K562 (cell line): ENCODE measurements around the gene GLIPR2. TPM values are rescaled to one million over a fixed set of nuclear protein-coding genes. Genes with fewer than 3 reads are reported as not detected.

Experiments used
- ATAC-seq: fragments of 200-7000 bp; cut with Tn5 transposase; 3 replicates; pipeline ENCODE4 v1.9.1; 2020; ENCODE audit warnings: moderate library complexity
- BruUV-seq: library from RNA; stranded (reverse); fragments of 400-500 nt; replicated peaks from 2 replicates; lab custom pipeline; 2021; lab: Mats Ljungman, UMichigan
- CTCF ChIA-PET: fragments of 300-600 bp; formaldehyde crosslinking; extraction: SDS; loops from one replicate; lab custom pipeline; 2021; ENCODE audit warnings: low intra/inter-chr PET ratio; lab: Yijun Ruan, JAX
- POLR2A ChIA-PET: fragments of 300-600, 350-650 bp; sonication (Branson Sonifier 250); formaldehyde crosslinking; extraction: SDS; loops from one replicate; lab custom pipeline; 2021; ENCODE audit warnings: antibody characterized with exemption, inconsistent platforms; lab: Yijun Ruan, JAX
- DNase-seq, 4 experiments: peaks; one replicate each; pipeline versions ENCODE4 v3.0.0 to v3.0.0-alpha.2; 2011 to 2018; ENCODE audit warnings: low spot score in 3 of 4, mixed read lengths in 3 of 4; ENCODE audit errors: extremely low read depth in 1 of 4
- FAIRE-seq: peaks from 2 replicates; lab custom pipeline; 2011; peaks lifted over from hg19 to GRCh38; lab: Jason Lieb, UNC
- H2AFZ ChIP-seq: 2 replicates; pipeline ENCODE4 v1.6.0; 2011; ENCODE audit warnings: low read depth, low read length, control low read depth, inconsistent platforms
- H3K27ac ChIP-seq: fragments of 200-600 bp; 3 replicates; pipeline ENCODE4 v1.8.0; 2011; ENCODE audit warnings: low read depth, mild to moderate bottlenecking, control low read depth, inconsistent platforms, low read length, moderate library complexity, mixed read lengths; ENCODE audit errors: extremely low read depth
- H3K27me3 ChIP-seq, 2 experiments: fragments of 300-600 bp in 1 of 2; 2 replicates in 1 of 2; 3 replicates in 1 of 2; pipeline versions ENCODE4 v1.6.0 to v1.8.0; 2011; ENCODE audit warnings: inconsistent platforms in 2 of 2, low read length in 2 of 2, mild to moderate bottlenecking in 1 of 2, mixed read lengths in 1 of 2, moderate library complexity in 1 of 2; ENCODE audit not compliant: control insufficient read depth in 2 of 2, insufficient read depth in 2 of 2
- H3K36me3 ChIP-seq: fragments of 300-600 bp; 3 replicates; pipeline ENCODE4 v1.8.0; 2011; ENCODE audit warnings: mild to moderate bottlenecking, low read length, inconsistent platforms; ENCODE audit not compliant: control insufficient read depth, insufficient read depth
- H3K4me1 ChIP-seq, 2 experiments: fragments of 200-600 bp in 1 of 2; replicated peaks in 1 of 2; 2 replicates in 1 of 2; 3 replicates in 1 of 2; pipeline versions ENCODE4 v1.5.1 to v1.8.0; 2011; ENCODE audit warnings: inconsistent platforms in 2 of 2, low read length in 2 of 2, mild to moderate bottlenecking in 1 of 2, mixed read lengths in 1 of 2, moderate library complexity in 1 of 2; ENCODE audit not compliant: control insufficient read depth in 2 of 2, insufficient read depth in 2 of 2
- H3K4me2 ChIP-seq: 2 replicates; pipeline ENCODE4 v1.6.1; 2011; ENCODE audit warnings: low read length, control low read depth, inconsistent platforms, mixed read lengths; ENCODE audit not compliant: insufficient read depth
- H3K4me3 ChIP-seq: fragments of 200-600 bp; sonication (generic), shearing (Covaris generic); 2 replicates; pipeline ENCODE4 v1.5.1; 2016; ENCODE audit warnings: control low read depth, inconsistent platforms
- H3K79me2 ChIP-seq: fragments of 200-600 bp; 3 replicates; pipeline ENCODE4 v1.8.0; 2011; ENCODE audit warnings: low read length, inconsistent platforms; ENCODE audit not compliant: control insufficient read depth, insufficient read depth
- H3K9ac ChIP-seq, 2 experiments: 2 replicates each; pipeline versions ENCODE4 v1.6.0 to v1.6.1; 2011; ENCODE audit warnings: low read depth in 2 of 2, low read length in 2 of 2, control low read depth in 1 of 2, inconsistent platforms in 1 of 2, mild to moderate bottlenecking in 1 of 2, mixed read lengths in 1 of 2; ENCODE audit not compliant: insufficient read depth in 1 of 2
- H3K9me1 ChIP-seq: one replicate; pipeline ENCODE4 v1.6.0; 2011; ENCODE audit warnings: inconsistent platforms, mild to moderate bottlenecking, low read length, moderate library complexity; ENCODE audit not compliant: control insufficient read depth, insufficient read depth
- H3K9me3 ChIP-seq: replicated peaks from 2 replicates; pipeline ENCODE4 v1.5.1; 2011; ENCODE audit warnings: low read depth, low read length, inconsistent platforms; ENCODE audit not compliant: control insufficient read depth, insufficient read depth
- H4K20me1 ChIP-seq: replicated peaks from 2 replicates; pipeline ENCODE4 v1.6.1; 2011; ENCODE audit warnings: low read length, inconsistent platforms, mixed read lengths; ENCODE audit not compliant: control insufficient read depth, insufficient read depth
- CCAR2 ChIP-seq: fragments of 200-400 bp; formaldehyde crosslinking; IDR thresholded peaks from 2 replicates; pipeline ENCODE4 v1.6.1; 2017; ENCODE audit warnings: mild to moderate bottlenecking, low read depth, low read length
- L3MBTL2 ChIP-seq: fragments of 450-650 bp; IDR thresholded peaks from 2 replicates; pipeline ENCODE4 v1.6.1; 2016; ENCODE audit warnings: mild to moderate bottlenecking, moderate library complexity
- MTA3 ChIP-seq: fragments of 450-650 bp; formaldehyde crosslinking; IDR thresholded peaks from 2 replicates; pipeline ENCODE4 v1.6.1; 2017; ENCODE audit warnings: mild to moderate bottlenecking, borderline replicate concordance
- MTF1 ChIP-seq: fragments of 250-450 bp; sonication (Bioruptor Pico); IDR thresholded peaks from 2 replicates; pipeline ENCODE4 v1.9.0; 2021; ENCODE audit warnings: moderate library complexity, mild to moderate bottlenecking, inconsistent platforms, borderline replicate concordance
- NBN ChIP-seq: fragments of 450-650 bp; IDR thresholded peaks from 2 replicates; pipeline ENCODE4 v1.6.1; 2016; ENCODE audit warnings: low read depth, mild to moderate bottlenecking
- NCOA2 ChIP-seq, 2 experiments: fragments of 450-650 bp; IDR thresholded peaks; 2 replicates each; pipeline ENCODE4 v1.6.1; 2018; ENCODE audit warnings: mild to moderate bottlenecking in 2 of 2, moderate library complexity in 1 of 2; ENCODE audit not compliant: partially characterized antibody in 2 of 2
- NFIX ChIP-seq: fragments of 250-450 bp; sonication (Bioruptor Pico); IDR thresholded peaks from 2 replicates; pipeline ENCODE4 v1.4.0; 2020; ENCODE audit warnings: low read depth, mild to moderate bottlenecking, moderate library complexity
- PURB ChIP-seq: sonication (generic); formaldehyde crosslinking; IDR thresholded peaks from 2 replicates; pipeline ENCODE4 v1.9.0; 2021; ENCODE audit warnings: low read depth, mild to moderate bottlenecking, missing genetic modification reagents
- ZKSCAN1 ChIP-seq: fragments of 150-350 bp; IDR thresholded peaks from 2 replicates; pipeline ENCODE4 v1.6.1; 2016; ENCODE audit warnings: low read depth, low read length
- WGBS: fragments of 100-300 bp; shearing (Covaris generic); methylation state at CpG from one replicate; pipeline ENCODE4 v1.1.6; 2016; ENCODE audit warnings: low coverage, mixed read lengths; ENCODE audit not compliant: insufficient coverage; ENCODE audit errors: missing lambda C conversion rate; 5-methylcytosine and 5-hydroxymethylcytosine counted together
- in situ Hi-C: fragments of 300-500 bp; cut with MboI; formaldehyde crosslinking; loops from 4 replicates; pipeline ENCODE4 v1.15.0; 2018; ENCODE audit warnings: inconsistent platforms, mixed read lengths
- intact Hi-C: fragments of 100-400 bp; cut with micrococcal nuclease; formaldehyde crosslinking; loops from 2 replicates; pipeline ENCODE4 v1.14.2; 2022
- polyA plus RNA-seq, 8 experiments: library from polyadenylated mRNA; depleted of rRNA in 4 of 8; stranded (reverse) in 5 of 8; unstranded in 3 of 8; fragments of >200 nt; fragmentation: Nextera tagmentation in 2 of 8; fragmentation: Illumina TruSeq in 1 of 8; extraction: Ambion mirVana in 2 of 8; extraction: Trizol in 1 of 8; gene quantifications; 2 replicates each; pipeline versions ENCODE4 v1.2.1 to v1.2.3, GENCODE V29; 2011 to 2014; ENCODE audit warnings: inconsistent platforms in 1 of 8, missing spikeins in 1 of 8
- total RNA-seq, 7 experiments: library from RNA; depleted of rRNA in 6 of 7; stranded (reverse); fragments of >200 nt in 6 of 7; fragmentation: Illumina TruSeq in 2 of 7; extraction: Trizol in 2 of 7; gene quantifications; 2 replicates each; pipeline versions ENCODE4 v1.2.1 to v1.2.3, GENCODE V29; 2011 to 2021; ENCODE audit warnings: low replicate concordance in 1 of 7
- TF ChIP-seq, protein P1 (sequence below), 2 experiments: fragments of 200-800 bp in 1 of 2; sonication (Bioruptor generic) in 1 of 2; sonication (generic) in 1 of 2; formaldehyde crosslinking in 1 of 2; IDR thresholded peaks in 1 of 2; conservative IDR thresholded peaks in 1 of 2; 2 replicates each; pipeline versions ENCODE4 v1.5.0 to v1.6.1; 2016 to 2020; ENCODE audit warnings: missing compliant biosample characterization in 1 of 2, missing genetic modification characterization in 1 of 2, missing genetic modification reagents in 1 of 2
- TF ChIP-seq, protein P2 (sequence below): fragments of 250-450 bp; sonication (Bioruptor Pico); IDR thresholded peaks from 2 replicates; pipeline ENCODE4 v1.8.0; 2021; ENCODE audit warnings: moderate library complexity, mild to moderate bottlenecking, inconsistent platforms
- TF ChIP-seq, protein P3 (sequence below): fragments of 250-450 bp; sonication (Bioruptor Pico); IDR thresholded peaks from 2 replicates; pipeline ENCODE4 v1.5.0; 2021

Gene GLIPR2
- total and polyA plus RNA-seq, 9 of the 15 experiments (the other 6 are each of a cell fraction or from before 2014, with no cell fraction given) = 1.4 to 8.8 (median 2.9) TPM

DNA sequence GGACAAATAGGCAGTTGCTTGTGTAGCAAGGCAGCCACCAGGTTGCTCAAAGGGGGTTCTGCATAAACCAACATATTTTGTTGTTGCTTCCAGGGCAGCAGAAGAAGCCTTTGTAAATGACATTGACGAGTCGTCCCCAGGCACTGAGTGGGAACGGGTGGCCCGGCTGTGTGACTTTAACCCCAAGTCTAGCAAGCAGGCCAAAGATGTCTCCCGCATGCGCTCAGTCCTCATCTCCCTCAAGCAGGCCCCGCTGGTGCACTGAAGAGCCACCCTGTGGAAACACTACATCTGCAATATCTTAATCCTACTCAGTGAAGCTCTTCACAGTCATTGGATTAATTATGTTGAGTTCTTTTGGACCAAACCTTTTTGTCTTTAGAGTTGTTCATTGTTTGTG lies 75.0 kb downstream of the GLIPR2 start:
- in situ Hi-C loops (no loop called here), intact Hi-C loops (no loop called here)
- POLR2A ChIA-PET = interaction anchor here (0.5 to 1.1 kb wide), 2 partner anchors 20 to 393 kb away, joined by 3 read pairs; no protein-coding TSS in a partner anchor
- Histone ChIP-seq H3K27ac (no peak overlapping the region), H3K27me3 (no peaks in the 10 kb centered on the region), H3K4me2 (no peak overlapping the region), H3K79me2 (peaks cover 31% of the 10 kb centered on the region), H3K9me3 (no peaks in the 10 kb centered on the region), H2AFZ (no peak overlapping the region), H3K36me3 (peaks cover 87% of the 10 kb centered on the region), H3K9me1 (no peaks in the 10 kb centered on the region), H4K20me1 (peaks cover 6% of the 10 kb centered on the region), H3K4me1 (peaks cover 7 to 32% of the 10 kb centered on the region in 2 experiments; a peak in 4 of 5 replicates), H3K4me3 (no peak overlapping the region), H3K9ac (no peak overlapping the region)
- ATAC-seq (no peak), FAIRE-seq (no peak), DNase-seq (no peak)
- TF ChIP-seq, protein P1, sequence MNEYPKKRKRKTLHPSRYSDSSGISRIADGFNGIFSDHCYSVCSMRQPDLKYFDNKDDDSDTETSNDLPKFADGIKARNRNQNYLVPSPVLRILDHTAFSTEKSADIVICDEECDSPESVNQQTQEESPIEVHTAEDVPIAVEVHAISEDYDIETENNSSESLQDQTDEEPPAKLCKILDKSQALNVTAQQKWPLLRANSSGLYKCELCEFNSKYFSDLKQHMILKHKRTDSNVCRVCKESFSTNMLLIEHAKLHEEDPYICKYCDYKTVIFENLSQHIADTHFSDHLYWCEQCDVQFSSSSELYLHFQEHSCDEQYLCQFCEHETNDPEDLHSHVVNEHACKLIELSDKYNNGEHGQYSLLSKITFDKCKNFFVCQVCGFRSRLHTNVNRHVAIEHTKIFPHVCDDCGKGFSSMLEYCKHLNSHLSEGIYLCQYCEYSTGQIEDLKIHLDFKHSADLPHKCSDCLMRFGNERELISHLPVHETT (CRISPR knock-in tag; conservative IDR thresholded peaks at IDR 0.05 in 1 of 2, IDR thresholded peaks at IDR 0.05 in 1 of 2) = no peak
- TF ChIP-seq MTA3 (no peak), ZKSCAN1 (no peak), NCOA2 (IDR thresholded peaks at IDR 0.05; ENCODE audit: partially characterized antibody in 2 of 2) (no peak), CCAR2 (no peak), MTF1 (CRISPR knock-in tag) (no peak), PURB (no peak), NFIX (no peak), L3MBTL2 (no peak), NBN (no peak)
- TF ChIP-seq, protein P2, sequence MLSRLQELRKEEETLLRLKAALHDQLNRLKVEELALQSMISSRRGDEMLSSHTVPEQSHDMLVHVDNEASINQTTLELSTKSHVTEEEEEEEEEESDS (CRISPR knock-in tag) = no peak
- TF ChIP-seq, protein P3, sequence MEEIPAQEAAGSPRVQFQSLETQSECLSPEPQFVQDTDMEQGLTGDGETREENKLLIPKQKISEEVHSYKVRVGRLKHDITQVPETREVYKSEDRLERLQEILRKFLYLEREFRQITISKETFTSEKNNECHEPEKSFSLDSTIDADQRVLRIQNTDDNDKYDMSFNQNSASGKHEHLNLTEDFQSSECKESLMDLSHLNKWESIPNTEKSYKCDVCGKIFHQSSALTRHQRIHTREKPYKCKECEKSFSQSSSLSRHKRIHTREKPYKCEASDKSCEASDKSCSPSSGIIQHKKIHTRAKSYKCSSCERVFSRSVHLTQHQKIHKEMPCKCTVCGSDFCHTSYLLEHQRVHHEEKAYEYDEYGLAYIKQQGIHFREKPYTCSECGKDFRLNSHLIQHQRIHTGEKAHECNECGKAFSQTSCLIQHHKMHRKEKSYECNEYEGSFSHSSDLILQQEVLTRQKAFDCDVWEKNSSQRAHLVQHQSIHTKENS = no peak
- CTCF ChIA-PET = no interaction called here
- no TSS peak for BruUV-seq
- WGBS = 92% methylated on average over 7 of the region's 7 CpGs
